GM21619 (cell line): ENCODE data around the gene RPA1.
"Not testable (repeated sequence)": the region's sequence is repeated elsewhere in the genome, so short reads cannot be mapped to it uniquely, and the experiment has no call there.

Experiments
- ATAC-seq: cut with Tn5 transposase; IDR thresholded peaks from one replicate; pipeline ENCODE4 v1.9.1; 2021; ENCODE audit not compliant: unreplicated experiment

The RPA1 gene

GRCh38 chr17:1829592-1830257 lies at the start of gene RPA1, which contains the start of gene SMYD4:
TSS of gene RPA1 (plus strand) at chr17:1830005. CDS start at chr17:1830094, 89 bp downstream.
TSS of gene SMYD4 (minus strand) at chr17:1829902. CDS start at chr17:1827994, 1,908 bp downstream.
- ATAC-seq, result peak; percentile 68

GRCh38 chr17:1782171-1782567 lies 47.6 kb upstream of the RPA1 start:
- no peak for ATAC-seq

DNA sequence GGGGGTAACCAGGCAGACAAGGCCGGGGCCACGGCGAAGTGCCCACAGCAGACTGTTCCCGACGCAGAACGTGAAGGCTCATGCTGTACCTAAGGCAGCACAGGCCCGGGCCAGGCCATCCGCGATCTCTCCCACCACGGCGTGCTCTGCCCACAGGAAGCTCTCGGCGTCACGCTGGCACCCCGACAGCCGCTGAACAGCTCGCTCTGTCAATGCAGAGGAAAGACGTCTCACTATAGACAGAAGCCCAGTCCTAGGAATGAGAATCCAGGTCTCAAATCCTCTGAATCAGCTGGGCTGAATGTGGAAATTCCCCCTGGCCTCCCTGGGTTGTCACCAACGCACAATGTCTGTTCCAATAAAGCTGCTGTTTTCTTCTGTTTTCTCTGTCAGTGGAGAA lies 46.5 kb upstream of the RPA1 start:
- no peak for ATAC-seq

- no peak for ATAC-seq
These were observed 45.8 kb upstream of the RPA1 start for GRCh38 chr17:1783834-1784611.

DNA sequence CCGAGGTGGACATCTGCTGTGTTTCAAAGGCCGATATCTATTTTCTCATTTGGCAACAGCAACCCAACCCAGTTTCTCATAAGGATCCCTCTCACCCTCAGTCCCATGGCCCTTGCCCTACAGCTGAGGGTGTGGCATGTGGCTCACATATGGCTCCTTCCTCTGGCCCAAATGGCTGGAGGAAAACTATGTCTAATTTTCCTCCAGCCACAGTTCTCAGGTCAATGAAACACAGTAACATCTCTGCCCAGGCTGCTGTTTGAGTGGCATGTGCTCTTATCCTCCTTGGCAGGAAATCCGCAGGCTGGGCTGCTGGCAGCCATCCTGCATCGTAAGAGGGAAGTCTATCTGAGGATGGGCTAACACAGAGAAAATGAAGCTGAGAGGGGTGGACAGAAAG lies 43.9 kb upstream of the RPA1 start:
- no peak for ATAC-seq

GRCh38 chr17:1786708-1787107 lies 43.1 kb upstream of the RPA1 start:
- ATAC-seq, result no peak

DNA sequence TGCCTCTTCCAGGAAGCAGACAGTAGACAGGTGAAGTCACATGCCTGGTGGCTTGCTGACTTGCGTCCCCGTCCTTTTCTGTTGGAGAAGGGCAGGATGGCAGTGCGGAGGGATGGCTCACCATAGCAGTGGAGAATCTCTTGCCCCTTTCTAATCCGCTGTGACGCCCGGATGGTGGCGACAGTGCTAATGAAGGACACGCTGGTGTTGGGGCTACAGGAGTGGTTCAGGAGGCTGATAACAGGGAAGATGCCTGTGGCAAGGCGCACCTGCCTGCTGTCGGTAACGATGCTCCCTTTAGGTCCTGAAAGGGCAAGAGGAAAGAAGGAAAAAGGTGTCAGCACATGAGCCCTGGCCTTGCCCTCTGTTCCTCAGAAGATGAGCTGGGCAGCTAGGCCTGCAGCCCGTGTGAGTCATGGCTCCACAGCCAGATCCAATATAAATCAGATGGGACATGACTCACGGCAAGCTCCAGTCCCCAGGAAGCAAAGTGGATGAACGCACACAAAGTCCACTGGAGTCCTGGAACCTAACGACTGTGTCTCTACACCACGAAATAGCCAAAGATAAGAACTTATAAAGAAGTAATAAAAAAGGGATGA lies 42.4 kb upstream of the RPA1 start:
- ATAC-seq, result no peak

GRCh38 chr17:1789936-1790335 lies 39.9 kb upstream of the RPA1 start:
- no peak for ATAC-seq

- ATAC-seq, result no peak
These were observed 37.0 kb upstream of the RPA1 start for GRCh38 chr17:1792495-1793446.

DNA sequence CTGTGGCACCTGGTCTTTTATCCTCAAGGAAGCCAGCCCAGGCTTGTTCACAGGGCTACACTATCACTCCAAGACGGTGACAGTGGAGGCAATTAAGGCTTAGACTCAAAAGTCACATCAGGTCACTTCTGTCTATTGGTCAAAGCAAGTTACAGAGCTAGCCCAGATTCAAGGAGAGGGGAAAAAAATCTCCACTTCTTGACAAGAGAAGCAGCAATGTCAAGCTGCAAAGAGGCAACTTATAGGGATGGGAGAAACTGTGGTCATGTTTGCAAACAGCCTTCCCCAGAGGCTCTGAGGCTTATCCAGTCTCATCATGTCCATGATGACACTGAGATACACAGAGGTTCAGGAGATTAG lies 36.4 kb upstream of the RPA1 start:
- ATAC-seq, result no peak

DNA sequence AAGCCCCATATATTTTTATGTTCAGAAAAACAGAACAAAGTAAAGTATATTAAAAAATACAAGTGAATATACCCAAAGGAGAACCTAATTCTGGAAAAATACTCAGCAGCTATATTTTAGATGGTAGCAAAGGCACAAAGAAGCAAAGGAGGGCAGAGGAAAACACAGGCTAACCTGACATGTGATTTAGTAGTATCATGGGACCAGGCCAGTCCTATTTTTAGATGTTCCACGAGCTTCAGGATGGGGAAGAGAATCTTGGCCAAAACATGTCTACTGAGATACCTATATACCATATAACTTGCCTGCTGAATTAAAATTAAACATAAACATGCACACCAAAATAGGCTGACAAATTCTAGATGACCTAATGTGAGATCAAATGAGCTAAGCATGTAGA lies 33.0 kb upstream of the RPA1 start:
- no peak for ATAC-seq

DNA sequence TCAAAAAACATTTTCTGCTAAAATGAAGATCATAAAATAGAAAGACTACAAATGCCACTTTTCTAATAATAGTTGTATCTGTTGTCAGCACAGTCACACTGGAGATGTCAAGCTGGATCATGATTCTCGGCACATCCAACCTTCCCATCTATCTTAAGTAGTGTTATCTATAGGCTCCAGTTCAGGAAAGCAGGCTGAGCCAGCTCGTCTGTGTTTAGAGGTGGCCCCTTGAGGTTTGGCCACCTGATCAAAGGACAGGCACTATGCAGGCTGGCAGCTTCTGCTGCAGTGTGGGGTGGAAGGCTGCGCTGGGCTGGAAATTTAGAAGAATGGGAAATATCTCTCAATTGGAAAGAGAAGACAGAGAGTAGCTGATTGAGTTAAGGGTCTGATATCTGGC lies 32.5 kb upstream of the RPA1 start:
- ATAC-seq, result no peak

DNA sequence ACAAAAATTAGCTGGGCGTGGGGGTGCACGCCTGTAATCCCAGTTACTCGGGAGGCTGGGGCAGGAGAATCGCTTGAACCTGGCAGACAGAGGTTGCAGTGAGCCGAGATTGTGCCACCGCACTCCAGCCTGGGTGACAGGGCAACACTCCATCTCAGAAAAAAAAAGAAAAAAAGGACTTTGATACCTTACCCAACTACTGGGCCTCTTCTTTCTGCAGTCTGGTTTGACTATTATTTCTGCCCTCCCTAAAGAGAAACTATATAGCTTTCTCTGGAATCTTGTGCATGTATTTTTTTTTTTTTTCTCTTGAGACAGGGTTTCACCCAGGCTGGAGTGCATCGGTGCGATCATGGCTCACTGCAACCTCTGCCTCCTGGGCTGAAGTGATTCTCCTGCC lies 32.0 kb upstream of the RPA1 start:
- ATAC-seq, result not testable (repeated sequence)

DNA sequence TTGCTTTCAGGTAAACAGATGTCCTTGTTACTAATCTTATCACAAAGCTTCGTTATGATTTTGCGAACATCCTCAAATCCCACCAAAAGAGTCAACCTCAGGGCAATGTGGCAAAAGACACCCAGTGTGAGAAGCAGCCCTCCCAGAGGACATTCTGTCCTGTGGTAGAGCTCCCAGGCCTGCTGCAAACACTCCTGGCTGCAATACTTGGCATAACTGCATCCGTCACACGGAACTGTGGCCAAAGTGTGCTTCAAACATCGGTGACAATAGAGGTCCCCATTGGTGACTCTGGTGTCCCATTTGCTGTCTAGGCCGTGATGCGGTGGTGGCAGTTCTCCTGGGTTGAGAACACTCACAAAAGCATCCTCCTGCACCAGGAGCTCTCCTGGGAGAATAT lies 29.6 kb upstream of the RPA1 start:
- ATAC-seq, result no peak

GRCh38 chr17:1800712-1801111 lies 29.1 kb upstream of the RPA1 start:
- no peak for ATAC-seq

GRCh38 chr17:1802429-1802828 lies 27.4 kb upstream of the RPA1 start:
- ATAC-seq, result no peak

- ATAC-seq, result no peak
These were observed 26.5 kb upstream of the RPA1 start for GRCh38 chr17:1803280-1803679.

GRCh38 chr17:1807890-1808289 lies 21.9 kb upstream of the RPA1 start:
- ATAC-seq, result no peak

GRCh38 chr17:1808644-1809043 lies 21.2 kb upstream of the RPA1 start:
- ATAC-seq, result no peak

GRCh38 chr17:1809815-1810214 lies 20.0 kb upstream of the RPA1 start:
- not testable (repeated sequence) for ATAC-seq

GRCh38 chr17:1810450-1811103 lies 19.2 kb upstream of the RPA1 start:
- no peak for ATAC-seq
